Caki2 (cell line): Measurements from ENCODE around the gene GJC2. TPM values are rescaled to one million over a fixed set of nuclear protein-coding genes. Genes with fewer than 3 reads are reported as not detected.

Experiments
- DNase-seq: peaks from one replicate; pipeline ENCODE4 v3.0.0-alpha.2; 2015; ENCODE audit warnings: low read depth
- in situ Hi-C: cut with HindIII; loops from 2 replicates; pipeline ENCODE4 v1.10.0; 2016; ENCODE audit warnings: low sequenced_read_pairs, low pct_unique_long_range_greater_than_20kb, mixed read lengths
- total RNA-seq: library from RNA; depleted of rRNA; stranded (reverse); fragments of >200 nt; shearing (Covaris generic); gene quantifications from 2 replicates; pipeline ENCODE4 v1.2.3, GENCODE V29; 2014; ENCODE audit warnings: low replicate concordance

GJC2 gene
- total RNA-seq, 1 experiment from 2014 or later = 0.10 TPM

GRCh38 chr1:228152918-228153258 is 3.2 kb downstream of the GJC2 start:
- in situ Hi-C loops = no loop called here
- no peak for DNase-seq

- no peak for DNase-seq
- in situ Hi-C loops = no loop called here
These were observed 4.4 kb downstream of the GJC2 start for GRCh38 chr1:228154021-228154669.

GRCh38 chr1:228154670-228155571 is 5.2 kb downstream of the GJC2 start:
- in situ Hi-C loops = no loop called here
- no peak for DNase-seq

- no peak for DNase-seq
- in situ Hi-C loops = no loop called here
These were observed 6.1 kb downstream of the GJC2 start for GRCh38 chr1:228155596-228156514.

GRCh38 chr1:228156515-228156881 is 6.8 kb downstream of the GJC2 start:
- no peak for DNase-seq
- in situ Hi-C loops = no loop called here

GRCh38 chr1:228156941-228157728 is 7.4 kb downstream of the GJC2 start:
- in situ Hi-C loops = no loop called here
- DNase-seq = no peak

GRCh38 chr1:228157729-228158126 is 8.0 kb downstream of the GJC2 start:
- in situ Hi-C loops = no loop called here
- DNase-seq = no peak

GRCh38 chr1:228158151-228159007 is 8.6 kb downstream of the GJC2 start:
- in situ Hi-C loops = no loop called here

GRCh38 chr1:228159008-228159665 is 9.4 kb downstream of the GJC2 start:
- DNase-seq = no peak
- in situ Hi-C loops = no loop called here

More at GRCh38 chr1:228158151-228159007, 8.6 kb downstream of the GJC2 start:
- DNase-seq = no peak

GRCh38 chr1:228160201-228160761 is 10.6 kb downstream of the GJC2 start:
- no peak for DNase-seq
- in situ Hi-C loops = no loop called here

GRCh38 chr1:228161362-228161761 is 11.6 kb downstream of the GJC2 start:
- in situ Hi-C loops = no loop called here
- DNase-seq = no peak

GRCh38 chr1:228161866-228162265 is 12.1 kb downstream of the GJC2 start:
- DNase-seq = no peak
- in situ Hi-C loops = no loop called here

GRCh38 chr1:228162286-228163006 is 12.7 kb downstream of the GJC2 start:
- in situ Hi-C loops = no loop called here
- no peak for DNase-seq

- in situ Hi-C loops = no loop called here
- DNase-seq = no peak
These were observed 13.4 kb downstream of the GJC2 start for GRCh38 chr1:228163007-228163753.

- in situ Hi-C loops = no loop called here
- no peak for DNase-seq
These were observed 14.2 kb downstream of the GJC2 start for GRCh38 chr1:228163776-228164519.
